ENCODE measurements around the gene SYT14. TPM values are rescaled to one million over a fixed set of nuclear protein-coding genes. Genes with fewer than 3 reads are reported as not detected.
A peak's percentile ranks its signal among the peaks of the same experiment; 100 is the strongest.
"Not testable (repeated sequence)": the region's sequence is repeated elsewhere in the genome, so short reads cannot be mapped to it uniquely, and the experiment has no call there.

The SYT14 gene
- total RNA-seq, 1 experiment from 2014 or later: 6.1 TPM

- no peak for DNase-seq (ENCODE audit: low read depth)
Observed at GRCh38 chr1:210117198-210117597, 179.2 kb downstream of the SYT14 start.

DNA sequence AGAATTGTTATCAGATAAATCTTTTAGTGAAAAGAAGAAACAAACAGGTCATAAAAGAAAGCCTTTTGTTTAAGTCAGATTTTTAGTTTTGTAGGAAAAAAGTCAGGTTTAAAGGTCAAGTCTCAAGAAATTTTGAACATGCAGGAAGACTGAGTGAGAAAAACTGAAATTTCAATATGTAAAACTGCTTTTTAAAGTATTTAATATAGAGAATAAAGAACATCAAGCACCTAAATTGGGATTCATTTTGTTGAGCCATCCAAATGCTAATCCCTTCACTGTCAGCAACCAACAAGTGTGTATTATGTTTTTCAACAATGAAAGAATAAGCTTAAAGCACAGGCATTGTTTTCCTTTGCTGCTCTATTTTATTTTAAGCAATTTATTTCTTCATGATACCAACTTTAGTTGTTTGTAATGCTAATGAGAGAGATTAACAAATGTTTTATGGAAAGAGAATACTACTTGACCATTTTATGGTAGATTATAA lies 179.7 kb downstream of the SYT14 start:
- no peak for DNase-seq (ENCODE audit: low read depth)

DNA sequence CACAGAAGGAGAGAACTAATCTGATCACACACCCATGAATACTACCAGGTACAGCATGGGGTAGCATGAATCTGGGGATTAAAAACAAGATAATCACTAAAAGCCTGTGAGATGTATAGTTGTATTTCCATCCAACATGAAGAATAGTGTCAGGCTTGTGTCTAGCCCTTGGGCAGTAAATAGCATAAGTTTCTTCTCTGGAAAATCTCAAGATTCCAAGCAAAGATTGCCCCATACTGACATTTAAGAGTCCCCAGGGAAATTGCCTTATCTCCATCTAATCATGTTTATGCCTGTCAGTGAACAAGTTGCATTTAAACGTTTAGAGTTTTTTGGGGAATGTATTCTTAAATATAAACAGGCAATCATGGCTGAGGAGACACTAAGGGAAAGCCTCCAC lies 185.4 kb downstream of the SYT14 start:
- DNase-seq (ENCODE audit: low read depth): peak; percentile 18

DNA sequence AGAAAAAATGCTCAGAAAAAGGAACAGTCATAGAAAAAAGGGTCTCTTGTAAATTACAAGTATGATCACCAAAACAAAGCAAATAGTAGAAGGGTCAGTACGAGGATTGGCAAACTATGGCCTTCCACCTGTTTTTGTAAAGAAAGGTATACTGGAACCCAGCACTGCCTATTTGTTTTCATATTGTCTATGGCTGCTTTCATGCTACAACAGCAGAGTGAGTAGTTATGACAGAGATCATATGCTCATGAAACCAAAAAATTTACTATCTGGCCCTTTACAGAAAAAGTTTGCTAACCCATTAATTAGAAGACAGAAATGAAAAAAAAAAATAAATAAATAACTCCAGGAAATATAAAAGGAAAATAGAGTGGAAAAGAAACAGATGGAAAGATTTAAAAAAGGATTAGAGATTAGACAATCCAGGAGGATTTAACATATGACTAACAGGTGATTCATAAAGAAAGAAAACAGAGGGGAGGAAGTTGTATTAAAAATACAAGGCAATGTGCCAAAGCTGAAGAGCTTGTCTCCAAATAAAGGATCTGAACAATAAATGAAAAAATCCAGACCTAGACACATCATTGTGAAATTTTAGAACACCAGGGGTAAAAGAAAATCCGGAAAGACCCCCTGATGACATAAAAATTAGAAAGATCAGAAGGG lies 186.0 kb downstream of the SYT14 start:
- peak; percentile 81 for DNase-seq (ENCODE audit: low read depth)

- no peak for DNase-seq (ENCODE audit: low read depth)
Observed at GRCh38 chr1:210124736-210125135, 186.7 kb downstream of the SYT14 start.

- DNase-seq (ENCODE audit: low read depth): no peak
Observed at GRCh38 chr1:210125143-210125542, 187.1 kb downstream of the SYT14 start.

DNA sequence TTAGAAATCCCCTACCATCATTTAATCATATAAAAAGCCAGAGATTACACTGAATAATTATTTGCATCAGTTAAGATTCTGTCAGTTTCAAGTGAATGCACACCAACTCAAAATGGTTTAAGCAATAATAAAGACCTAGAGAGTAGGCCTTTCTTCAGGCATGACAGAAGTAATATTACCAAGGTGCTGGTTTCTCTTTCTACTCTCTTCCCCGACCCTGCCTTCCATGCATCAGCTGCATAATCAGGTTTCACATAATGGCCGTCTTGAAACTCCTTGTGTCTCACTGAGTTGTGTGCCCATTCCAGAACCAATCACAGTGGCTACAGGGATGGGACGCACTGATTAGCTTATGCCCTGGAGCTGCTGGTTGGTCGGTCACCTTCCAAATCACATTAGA lies 191.1 kb downstream of the SYT14 start:
- no peak for DNase-seq (ENCODE audit: low read depth)

GRCh38 chr1:210129759-210130158 lies 191.7 kb downstream of the SYT14 start:
- DNase-seq (ENCODE audit: low read depth): peak; percentile 54

DNA sequence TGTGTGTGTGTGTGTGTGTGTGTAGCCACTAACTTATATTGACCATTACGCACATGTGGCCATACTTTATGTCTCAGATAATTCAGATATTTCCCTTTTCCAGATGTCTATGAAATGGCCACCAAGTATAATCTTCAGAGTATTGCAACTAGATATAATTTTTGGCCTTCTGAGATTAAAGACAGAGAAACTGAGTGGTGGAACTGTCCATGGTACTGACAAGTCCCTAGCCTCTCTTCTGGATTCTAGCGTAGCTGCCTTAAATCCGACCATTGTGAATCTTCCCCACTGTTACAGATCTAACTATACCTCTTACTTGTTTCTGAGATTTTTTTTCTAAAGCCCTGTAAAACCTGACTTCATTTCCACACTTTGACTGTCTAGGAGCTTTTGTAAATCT lies 194.6 kb downstream of the SYT14 start:
- peak; percentile 25 for DNase-seq (ENCODE audit: low read depth)

DNA sequence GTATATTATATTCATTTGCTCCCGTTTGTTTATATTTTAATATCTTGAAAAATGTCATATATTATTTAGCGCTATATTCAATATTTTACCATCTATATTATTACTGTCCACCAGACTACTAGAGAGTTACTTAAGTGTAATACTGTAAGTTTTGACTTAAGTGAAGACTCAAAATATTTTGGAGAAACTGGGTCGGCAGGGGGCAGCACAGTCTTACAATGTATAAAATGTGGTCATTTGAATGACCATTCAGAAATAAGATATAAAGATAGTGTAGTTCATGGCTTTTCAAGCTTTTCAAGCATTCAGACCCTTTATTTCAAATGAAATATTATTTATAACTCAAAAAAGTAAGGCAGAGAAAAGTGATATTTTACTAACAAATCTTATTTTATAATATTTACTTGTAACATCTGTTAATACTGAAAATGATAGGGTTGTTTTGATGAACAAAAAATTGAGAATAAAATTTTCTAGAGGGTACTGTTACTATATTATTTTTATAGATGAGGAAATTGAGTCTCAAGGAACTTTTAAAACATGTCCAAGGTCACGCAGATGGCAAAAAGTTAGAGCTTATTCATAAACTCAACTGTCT lies 205.5 kb downstream of the SYT14 start:
- peak; percentile 72 for DNase-seq (ENCODE audit: low read depth)

- peak; percentile 21 for DNase-seq (ENCODE audit: low read depth)
Observed at GRCh38 chr1:210144736-210145135, 206.7 kb downstream of the SYT14 start.

- DNase-seq (ENCODE audit: low read depth): no peak
Observed at GRCh38 chr1:210151052-210151672, 213.1 kb downstream of the SYT14 start.

GRCh38 chr1:210159211-210159610 lies 221.2 kb downstream of the SYT14 start:
- DNase-seq (ENCODE audit: low read depth): no peak

DNA sequence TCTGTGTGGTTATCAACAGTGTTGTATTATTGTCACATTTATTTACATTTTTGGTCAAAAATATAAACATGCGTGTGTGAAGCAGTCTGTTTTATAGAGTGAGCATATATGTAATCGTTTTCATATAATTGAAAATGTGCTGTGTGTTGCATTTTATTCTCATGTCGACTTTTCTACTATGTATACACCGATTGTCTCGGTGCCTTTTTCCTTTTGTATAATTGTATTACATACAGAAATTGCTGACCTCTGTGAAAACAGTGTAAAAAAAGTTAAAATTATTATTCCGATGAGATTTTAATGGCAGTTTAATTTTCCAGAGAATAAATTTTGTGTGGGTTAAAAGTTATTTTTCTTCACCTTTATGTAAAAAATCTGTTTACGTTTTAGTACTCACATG lies 232.2 kb downstream of the SYT14 start:
- no peak for DNase-seq (ENCODE audit: low read depth)

- no peak for DNase-seq (ENCODE audit: low read depth)
Observed at GRCh38 chr1:210174133-210174532, 236.1 kb downstream of the SYT14 start.

DNA sequence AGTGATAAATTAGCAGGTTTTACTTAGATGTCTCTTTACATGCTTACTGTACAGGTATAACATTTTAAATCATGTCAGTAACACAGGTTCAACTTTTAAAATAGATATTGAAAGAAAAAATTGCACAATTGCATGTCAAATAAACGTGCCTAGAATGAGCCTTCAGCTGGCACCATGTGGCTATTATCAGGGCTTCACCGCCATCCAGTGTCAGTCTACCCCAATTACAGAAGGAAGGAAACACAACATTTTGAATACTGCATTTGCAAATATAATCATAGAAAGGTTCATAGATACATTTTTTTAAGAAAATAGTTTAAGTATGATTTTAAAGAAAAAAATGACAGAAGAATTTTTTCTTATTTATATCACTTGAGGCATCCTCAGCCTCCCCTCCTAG lies 247.0 kb downstream of the SYT14 start:
- no peak for DNase-seq (ENCODE audit: low read depth)

DNA sequence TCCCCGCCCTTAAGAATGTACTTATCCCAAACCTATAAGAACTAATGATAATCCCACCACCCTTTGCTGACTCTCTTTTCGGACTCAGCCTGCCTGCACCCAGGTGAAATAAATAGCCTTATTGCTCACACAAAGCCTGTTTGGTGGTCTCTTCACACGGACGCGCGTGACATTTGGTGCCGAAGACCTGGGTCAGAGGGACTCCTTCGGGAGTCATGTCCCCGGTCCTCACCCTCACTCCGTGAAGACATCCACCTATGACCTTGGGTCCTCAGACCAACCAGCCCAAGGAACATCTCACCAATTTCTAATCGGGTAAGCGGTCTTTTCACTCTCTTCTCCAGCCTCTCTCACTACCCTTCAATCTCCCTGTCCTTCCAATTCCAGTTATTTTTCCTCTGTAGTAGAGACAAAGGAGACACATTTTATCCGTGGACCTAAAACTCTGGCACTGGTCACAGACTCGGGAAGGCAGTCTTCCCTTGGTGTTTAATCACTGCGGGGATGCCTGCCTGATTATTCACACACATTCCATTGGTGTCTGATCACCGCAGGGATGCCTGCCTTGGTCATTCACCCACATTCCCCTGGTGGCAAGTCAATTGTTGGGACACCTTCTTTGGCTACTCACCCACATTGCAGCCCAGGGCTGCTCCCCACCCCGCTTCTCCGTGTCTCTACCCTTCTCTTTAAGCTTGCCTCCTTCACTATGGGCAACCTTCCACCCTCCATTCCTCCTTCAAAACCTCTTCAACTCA lies 250.0 kb downstream of the SYT14 start:
- DNase-seq (ENCODE audit: low read depth): peak; percentile 93

- DNase-seq (ENCODE audit: low read depth): no peak
Observed at GRCh38 chr1:210189426-210189825, 251.4 kb downstream of the SYT14 start.

- no peak for DNase-seq (ENCODE audit: low read depth)
Observed at GRCh38 chr1:210195635-210196160, 257.7 kb downstream of the SYT14 start.

- not testable (repeated sequence) for DNase-seq (ENCODE audit: low read depth)
Observed at GRCh38 chr1:210196266-210196665, 258.2 kb downstream of the SYT14 start.

DNA sequence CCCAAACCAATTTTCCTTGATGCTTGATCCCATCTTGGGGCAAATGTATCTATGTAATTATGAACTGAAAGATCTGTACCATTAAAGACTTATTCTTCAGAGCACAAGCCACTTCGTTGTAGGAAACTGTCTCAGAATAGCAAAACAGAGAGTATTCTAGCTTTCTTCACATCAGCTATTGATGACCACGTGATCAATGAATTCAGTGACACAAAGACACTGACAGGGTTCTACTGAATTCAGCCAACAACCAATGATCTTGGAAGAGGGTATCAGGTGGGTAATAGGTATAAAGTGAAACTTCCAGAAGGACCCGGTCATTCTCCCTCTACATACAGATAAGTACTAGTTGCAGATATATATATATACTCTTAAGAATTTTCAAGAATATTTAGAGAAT lies 260.8 kb downstream of the SYT14 start:
- DNase-seq (ENCODE audit: low read depth): no peak

GRCh38 chr1:210200124-210200736 lies 262.2 kb downstream of the SYT14 start:
- no peak for DNase-seq (ENCODE audit: low read depth)
